EH (cell line): Measurements from ENCODE around the gene DDIT4.
"Not testable (repeated sequence)": the region's sequence is repeated elsewhere in the genome, so short reads cannot be mapped to it uniquely, and the experiment has no call there.

Experiments
- DNase-seq: peaks from one replicate; pipeline ENCODE4 v3.0.0-alpha.2; 2015; ENCODE audit warnings: low read depth

Gene DDIT4, protein sequence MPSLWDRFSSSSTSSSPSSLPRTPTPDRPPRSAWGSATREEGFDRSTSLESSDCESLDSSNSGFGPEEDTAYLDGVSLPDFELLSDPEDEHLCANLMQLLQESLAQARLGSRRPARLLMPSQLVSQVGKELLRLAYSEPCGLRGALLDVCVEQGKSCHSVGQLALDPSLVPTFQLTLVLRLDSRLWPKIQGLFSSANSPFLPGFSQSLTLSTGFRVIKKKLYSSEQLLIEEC

DNA sequence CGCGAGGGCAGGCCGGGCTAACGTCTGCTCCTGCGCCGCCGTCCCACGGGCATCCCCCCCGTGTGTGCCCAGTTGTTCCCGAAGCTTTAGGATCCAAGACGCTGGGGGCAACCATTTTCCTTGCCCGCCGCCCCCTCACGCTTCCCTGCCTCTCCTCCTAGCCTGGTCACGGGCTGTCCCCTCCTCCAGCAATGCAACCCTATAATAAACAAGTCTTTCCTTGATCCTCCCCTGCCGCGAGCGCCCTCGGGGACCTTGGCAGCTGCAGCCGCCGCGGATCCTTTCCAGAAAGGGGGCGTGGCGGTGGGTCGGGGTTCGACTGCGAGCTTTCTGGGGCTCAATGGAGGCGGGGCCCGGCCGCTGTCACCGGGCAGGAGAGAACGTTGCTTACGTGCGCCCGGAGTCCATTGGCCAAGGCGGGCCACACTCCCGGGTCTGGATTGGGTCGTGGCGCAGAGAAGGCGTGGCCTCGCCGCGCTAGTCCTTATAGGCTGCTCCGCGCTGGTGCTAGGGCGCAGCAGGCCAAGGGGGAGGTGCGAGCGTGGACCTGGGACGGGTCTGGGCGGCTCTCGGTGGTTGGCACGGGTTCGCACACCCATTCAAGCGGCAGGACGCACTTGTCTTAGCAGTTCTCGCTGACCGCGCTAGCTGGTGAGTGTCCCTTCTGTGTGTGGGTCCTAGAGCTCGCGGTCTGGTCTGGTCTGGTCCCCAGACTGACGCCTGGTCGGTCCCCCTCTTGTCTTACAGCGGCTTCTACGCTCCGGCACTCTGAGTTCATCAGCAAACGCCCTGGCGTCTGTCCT lies at the start of gene DDIT4:
TSS of gene DDIT4 (plus strand) at position 515 of the 803 bp plus-strand sequence. CDS start 293 bp downstream, outside the sequence.
- peak; percentile 100 for DNase-seq

DNA sequence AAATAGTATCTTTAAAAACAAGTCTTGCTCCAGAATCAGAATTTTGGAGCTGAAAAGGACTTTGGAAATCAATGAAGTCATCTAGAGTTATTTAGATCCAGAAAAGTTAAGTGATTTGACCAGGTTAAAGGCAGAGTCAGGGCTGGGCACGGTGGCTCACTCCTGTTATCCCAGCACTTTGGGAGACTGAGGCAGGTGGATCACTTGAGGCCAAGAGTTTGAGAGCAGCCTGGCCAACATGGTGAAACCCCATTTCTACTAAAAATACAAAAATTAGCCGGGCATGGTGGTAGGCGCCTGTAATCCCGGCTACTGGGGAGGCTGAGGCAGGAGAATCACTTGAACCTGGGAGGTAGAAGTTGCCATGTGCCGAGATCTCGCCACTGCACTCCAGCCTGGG lies 49.5 kb upstream of the DDIT4 start:
- not testable (repeated sequence) for DNase-seq

DNA sequence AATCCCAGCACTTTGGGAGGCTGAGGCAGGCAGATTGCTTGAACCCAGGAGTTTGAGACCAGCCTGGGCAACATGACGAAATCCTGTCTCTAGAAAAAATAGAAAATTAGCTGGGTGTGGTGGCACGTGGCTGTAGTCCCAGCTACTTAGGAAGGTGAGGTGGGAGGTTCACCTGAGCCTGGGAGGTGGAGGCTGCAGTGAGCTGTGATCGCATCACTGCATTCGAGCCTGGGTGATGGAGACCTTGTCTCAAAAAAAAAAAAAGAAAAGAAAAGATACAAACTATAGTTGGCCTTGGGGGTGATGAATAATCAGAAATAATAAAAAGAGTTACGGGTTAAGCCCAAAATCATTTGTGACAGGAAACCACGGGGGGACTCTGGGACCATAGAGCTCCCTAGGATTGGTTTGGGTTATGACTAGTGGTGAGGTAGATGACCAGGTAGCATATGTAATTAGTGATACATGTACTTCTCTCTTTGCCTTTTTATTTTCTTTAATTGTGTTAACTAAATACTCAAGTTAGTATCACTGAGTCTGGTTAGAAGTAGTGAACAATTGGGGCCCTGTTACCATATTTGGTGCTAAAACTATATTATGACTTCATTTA lies 47.2 kb upstream of the DDIT4 start:
- no peak for DNase-seq

DNA sequence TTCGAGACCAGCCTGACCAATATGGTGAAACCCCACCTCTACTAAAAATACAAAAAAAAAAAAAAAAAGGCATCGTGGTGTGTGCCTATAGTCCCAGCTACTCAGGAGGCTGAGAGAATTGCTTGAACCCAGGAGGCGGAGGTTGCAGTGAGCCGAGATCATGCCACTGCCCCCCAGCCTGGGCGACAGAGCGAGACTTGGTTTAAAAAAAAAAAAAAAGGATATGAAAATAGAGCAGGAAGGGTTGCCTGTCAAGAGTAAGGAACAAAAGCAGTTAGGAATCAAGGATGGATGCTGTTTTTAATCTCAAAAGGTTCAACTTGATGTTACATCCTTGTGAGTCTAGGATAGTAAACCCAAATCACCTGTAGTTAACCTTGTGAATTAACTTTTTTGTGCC lies 45.9 kb upstream of the DDIT4 start:
- no peak for DNase-seq

DNA sequence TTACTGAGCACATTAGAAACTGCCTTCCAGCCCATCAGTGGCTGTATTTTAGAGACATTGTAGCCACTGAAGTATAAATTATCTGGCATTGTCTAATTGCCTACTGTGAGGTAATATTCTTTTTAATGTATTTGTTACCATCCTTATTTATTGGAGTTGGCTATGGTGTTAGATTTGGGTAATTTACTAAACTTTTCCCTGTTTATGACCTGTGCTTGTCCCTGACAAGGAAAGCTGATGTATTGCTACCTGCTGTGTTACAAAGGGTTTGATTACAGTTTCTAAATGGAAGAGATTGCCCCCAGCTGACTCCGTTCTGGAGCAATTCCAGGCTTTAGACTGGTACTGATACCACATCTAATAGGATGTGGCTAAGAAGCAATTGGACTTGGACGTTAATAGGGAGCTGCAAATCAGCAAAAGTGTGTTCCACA lies 45.4 kb upstream of the DDIT4 start:
- no peak for DNase-seq

DNA sequence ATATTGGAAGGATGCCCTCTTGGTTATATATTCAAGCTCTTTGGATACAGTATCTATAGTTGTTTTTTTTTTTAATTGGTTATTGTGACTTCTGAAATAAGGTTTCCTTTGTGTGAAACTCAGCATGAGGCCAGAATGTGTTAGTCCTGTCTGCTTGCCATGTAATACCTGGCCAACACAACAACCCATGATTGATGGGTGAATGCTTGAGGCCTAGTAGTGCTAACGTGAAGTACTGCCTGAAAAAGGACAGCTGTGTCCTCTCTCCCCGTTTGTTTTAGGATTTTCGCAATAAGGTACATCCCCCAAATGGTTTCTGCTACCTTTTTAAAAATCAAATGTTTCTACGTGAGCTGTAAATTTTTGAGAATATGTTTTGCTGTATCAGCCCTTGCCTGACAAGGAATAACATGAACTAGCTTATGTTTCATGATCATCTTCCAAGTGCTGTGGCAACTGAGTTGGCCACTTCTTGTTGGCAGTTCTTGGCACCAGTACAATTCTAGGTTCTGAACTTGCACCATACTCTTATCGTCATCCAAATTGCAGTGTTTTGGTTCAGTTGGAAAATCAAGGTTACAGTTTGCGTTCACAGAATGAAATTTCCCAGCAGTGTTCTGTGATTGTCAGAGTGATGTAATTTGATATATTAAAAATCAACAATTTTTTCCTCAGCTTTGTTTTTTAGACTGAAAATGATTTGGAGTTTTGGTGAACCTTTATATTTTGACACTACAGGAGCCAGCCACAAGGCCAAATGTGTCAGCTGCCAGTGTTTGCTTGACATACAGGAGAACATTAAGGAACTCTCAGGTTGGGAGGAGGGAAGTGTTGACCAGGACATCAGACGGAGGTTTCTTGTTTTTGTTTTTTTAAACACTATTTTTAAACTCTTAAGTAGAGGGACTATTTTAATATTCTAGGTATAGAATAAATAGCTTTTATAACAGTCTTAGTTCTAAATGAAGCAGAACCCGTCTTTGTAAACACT lies 44.2 kb upstream of the DDIT4 start:
- DNase-seq = no peak

DNA sequence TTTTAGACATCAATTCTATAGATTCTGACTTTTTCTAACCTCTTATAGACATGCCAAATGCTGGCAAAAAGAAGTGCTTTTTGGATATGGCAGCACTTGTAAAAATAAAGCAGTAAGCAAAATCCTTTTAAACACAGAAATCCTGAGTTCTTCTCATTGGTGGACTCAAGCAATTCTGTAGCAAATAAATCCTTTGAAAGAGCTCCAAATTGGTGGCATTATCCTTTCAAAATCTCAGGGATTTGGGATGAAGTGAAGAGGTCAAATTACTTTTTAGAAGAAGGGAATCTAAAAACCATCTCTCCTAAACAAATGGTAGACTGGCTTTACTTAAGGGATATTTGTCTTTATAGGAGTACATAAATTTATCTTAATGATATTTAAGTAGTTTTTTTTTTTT lies 40.1 kb upstream of the DDIT4 start:
- no peak for DNase-seq

DNA sequence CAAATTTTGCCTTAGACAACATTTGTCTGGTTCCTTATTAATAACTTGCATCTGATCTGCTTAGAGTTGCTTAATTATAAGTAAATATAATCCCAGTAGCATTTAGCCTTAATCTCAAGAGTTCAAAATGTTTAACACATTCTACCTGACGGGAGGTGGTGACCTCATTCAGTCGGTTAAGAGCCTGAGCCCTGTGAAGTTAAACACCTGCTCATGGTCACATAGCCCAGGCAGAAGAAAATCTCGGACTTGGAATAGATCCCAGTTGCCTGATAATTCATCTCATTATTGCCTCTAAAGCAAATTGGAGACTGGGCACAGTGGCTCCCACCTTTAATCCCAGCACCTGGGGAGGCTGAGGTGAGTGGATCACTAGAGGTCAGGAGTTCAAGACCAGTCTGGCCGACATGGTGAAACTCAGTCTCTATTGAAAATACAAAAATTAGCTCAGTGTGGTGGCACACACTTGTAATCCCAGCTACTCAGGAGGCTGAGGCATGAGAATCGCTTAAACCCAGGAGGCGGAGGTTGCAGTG lies 39.1 kb upstream of the DDIT4 start:
- DNase-seq = no peak

DNA sequence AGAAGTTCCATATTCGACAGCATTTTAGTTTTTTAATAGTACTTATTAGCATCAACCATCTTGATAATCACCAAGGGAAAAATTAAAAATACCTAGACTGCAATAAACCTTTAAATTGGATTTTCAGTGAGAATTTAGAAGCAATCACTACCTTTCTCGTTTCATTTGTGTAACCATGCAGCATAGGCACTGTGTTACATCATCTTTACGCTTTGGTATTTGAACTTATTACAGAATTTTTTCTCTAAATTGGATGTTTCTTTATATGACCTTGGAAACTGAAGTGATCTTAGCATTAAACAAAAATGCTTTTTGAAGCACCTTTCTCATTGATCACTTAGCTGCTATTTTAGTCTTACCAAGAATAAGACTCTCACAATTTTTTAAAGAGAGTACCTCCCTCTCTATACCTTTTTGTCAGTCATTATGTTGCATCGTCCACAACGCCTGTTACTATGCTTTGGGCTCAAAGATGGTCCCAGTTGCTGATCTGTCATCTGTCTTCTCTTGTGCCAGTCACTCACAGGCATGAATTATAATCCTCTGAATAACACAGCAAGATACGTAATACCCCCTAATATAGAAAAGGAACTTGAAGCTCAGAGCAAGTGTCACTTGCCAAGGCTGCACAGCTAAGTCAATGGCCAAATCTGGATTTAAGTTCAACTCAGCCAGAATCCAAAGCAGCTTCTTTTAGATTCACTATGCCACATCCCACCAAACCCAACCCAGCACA lies 38.0 kb upstream of the DDIT4 start:
- DNase-seq = no peak

DNA sequence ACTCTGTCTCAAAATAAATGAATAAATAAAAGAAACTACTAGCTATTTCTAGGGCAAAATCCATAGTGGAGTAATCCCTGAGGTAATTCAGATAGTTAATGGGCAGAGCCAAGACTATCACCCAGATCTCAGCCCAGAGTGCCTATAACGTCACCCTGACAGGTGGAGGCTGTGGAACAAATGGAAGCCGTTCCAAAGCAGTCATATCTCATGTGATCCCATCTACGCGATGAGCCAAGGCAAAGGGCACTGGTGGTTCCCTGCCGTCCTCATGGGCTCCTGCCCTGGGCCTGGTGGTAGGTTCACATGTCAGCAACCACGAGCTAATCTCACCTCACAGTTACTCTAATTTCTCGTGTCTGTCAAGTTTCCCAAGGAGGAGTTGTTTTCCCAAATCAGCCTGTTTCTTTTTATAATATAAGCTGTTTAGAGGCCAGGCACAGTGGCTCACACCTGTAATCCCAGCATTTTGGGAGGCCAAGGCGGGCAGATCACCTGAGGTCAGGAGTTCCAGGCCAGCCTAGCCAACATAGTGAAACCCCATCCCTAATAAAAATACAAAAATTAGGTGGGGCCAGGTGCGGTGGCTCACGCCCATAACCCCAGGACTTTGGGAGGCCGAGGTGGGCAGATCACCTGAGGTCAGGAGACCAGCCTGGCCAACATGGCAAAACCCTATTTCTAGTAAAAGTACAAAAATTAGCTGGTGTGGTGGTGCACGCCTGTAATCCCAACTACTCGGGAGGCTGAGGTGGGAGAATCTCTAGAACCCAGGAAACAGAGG lies 35.1 kb upstream of the DDIT4 start:
- DNase-seq = no peak

DNA sequence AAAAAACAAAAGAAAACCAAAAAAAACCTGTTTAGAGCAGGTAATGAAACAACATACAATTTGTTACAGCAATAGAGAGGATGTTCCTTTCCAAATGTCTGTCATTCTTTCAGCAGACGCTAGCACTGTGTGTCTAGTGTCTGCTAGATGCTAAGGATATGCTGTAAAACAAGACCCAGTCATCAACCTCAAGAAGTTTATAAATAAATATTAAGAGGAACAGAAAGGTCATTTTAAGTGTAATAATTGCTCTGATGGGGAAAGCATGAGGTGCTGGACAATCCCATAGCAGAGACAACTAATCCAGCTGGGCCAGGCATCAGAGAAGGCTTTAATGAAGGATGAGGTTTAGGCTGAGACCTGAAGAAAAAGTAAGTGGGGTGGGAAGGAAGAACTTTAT lies 34.3 kb upstream of the DDIT4 start:
- peak; percentile 36 for DNase-seq

DNA sequence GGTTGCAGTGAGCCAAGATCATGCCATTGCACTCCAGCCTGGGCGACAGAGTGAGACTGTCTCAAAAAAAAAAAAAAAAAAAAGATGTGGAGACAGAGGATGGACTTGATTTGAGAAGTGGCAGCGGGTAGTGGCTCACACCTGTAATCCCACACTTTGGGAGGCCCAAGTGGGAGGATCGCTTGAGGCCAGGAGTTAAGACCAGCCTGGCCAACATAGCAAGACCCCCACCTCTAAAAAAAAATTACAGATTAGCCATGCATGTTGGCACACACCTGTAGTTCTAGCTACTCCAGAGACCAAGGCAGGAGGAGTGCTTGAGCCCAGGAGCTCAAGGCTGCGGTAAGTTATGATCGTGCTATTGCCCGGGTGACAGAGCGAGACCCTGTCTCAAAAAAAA lies 33.4 kb upstream of the DDIT4 start:
- no peak for DNase-seq

DNA sequence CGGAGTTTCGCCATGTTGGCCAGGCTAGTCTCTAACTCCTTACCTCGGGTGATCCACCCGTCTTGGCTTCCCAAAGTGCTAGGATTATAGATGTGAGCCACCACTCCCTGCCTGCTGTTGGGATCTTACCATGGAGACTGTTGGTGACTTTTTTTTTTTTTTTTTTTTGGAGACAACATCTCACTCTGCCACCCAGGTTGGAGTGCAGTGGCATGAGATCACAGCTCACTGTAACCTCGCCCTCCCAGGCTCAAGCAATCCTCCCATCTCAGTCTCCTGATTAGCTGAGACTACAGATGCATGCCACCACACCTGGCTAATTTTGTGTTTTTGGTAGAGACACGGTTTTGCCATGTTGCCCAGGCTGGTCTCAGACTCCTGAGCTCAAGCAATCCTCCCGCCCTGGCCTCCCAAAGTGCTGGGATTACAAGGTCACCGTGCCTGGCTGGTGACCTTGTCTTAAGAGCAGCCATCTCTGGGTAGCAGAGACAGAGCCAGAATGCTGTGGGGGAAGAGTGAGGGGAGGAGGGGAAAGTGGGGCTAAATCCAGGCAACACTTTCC lies 32.0 kb upstream of the DDIT4 start:
- no peak for DNase-seq

DNA sequence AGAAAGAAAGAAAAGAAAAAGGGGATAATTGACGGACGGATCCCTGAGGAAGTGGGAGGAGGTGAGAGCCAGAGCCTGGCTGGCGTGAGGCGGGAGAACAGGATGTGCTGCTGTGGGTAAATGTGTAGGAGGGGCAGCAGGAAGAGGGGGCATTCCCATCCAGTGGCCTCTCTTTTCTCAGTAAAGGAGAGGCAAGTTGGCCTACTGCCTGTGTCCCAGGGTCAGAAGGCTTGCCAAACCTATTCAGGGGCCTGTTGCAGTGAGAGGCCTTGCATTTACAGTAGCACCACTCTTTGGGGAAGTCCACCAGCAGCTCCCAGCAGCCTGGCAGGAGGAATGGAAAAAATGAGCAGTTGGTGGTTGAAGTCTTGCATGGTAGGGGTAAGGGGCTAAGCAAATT lies 31.0 kb upstream of the DDIT4 start:
- DNase-seq = peak; percentile 54

DNA sequence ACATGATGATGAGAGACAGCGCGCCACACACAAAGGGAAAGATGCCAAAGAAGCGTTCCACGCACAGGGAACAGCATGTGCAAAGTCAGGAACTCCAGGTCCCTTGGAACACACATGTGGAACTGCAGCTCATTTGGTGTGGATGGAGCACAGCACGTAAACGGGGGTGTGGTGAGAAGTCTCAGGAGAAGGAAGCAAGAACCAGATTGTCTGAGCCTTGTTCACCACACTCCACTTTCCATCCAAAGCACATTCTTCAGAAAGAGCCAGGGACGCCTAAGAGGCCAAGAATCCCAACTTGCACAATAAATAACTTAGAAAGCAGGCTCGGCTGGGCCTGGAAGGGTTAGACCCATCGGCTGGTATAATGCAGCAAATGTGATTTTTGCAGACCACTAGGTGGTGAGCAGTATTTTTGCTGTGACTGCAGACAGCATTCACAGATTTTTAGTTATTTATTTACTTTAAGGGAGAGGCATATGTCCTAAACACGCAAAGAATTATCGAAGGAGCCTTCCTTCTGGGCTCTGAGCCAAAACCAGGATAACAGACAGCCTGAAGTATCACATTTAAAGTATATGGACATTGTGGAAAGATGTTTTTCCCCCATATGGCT lies 29.8 kb upstream of the DDIT4 start:
- DNase-seq = peak; percentile 97

DNA sequence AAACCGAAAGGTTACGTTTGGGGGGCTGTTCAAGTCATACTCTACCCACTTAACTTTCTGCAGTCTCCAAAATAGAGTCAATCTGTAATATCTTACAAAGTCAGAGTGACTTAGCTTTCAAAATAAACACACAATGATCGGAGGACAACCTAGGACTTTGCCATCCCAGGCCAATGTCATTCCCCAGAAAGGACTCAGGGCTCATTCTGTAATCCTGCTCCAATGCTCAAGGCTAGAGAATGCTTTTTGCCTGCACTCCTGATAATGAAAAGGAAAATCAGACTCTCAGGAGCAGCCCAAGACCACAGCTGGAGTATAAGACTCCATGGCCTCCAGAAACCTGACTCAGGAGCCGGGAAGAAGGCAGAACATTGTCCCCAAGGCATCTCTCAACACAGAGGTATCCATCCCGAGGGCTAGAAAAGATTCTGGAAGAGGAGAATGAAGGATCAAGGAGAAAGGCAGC lies 29.1 kb upstream of the DDIT4 start:
- peak; percentile 35 for DNase-seq

DNA sequence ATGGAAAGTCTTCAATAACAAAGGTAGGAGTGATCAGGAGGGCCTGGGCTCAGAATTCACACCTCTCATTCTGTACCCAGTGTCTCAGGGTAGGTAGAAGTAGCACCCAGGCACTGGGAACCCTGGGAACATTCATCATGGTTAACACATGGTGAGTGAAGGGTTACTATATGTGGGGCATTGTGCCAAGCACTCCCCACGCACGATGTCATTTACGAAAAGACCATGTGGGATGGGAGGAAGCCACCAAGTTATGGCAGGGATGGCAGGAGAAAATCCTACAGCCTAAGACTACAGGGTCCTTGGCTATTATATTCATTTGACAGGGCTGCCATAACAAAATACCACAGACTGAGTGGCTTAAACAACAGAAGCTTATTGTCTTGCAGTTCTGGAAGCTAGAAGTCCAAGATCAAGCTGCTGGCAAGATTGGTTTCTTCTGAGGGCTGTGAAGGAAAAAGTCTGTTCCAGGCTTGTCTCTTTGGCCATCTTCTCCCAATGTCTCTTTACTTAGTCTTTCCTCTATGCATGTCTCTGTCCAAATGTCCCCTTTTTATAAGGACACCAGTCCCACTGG lies 27.7 kb upstream of the DDIT4 start:
- DNase-seq = no peak

DNA sequence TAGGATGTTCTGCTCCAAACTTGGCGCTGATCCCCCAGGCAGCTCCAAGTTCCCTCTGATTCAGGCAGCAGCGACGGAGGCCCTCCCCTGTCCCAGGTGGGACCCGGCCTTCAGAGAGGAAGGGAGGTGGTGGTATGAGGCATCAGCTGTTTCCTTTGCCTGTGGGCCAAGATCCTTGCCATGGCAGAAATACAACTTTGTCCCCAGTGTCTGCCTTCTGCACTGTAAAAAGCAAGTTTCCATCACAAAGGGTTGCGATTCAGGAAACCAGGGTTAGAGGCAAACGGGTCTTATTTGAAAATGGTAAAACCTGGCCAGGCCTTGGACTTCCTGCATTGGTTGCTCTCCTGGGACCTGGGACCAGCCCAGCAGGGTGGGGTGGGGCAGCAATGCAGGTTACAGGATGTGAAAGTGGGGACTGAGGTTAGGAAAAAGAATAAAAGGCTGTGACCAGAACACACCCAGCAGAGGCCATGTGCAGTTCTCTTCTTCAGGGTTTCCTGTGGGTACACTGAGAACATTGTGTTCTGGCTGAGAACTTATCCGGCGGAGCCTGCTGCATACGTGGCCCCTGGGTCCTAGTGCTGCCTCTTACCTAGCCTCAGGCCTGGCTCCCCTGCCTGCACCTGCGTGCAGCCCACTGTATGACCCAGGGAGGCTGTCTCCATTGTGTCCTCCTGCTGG lies 25.1 kb upstream of the DDIT4 start:
- DNase-seq = no peak
